Small intestine (tissue), 7 donors: ENCODE measurements around the gene ZFAND6. TPM values are rescaled to one million over a fixed set of nuclear protein-coding genes. Genes with fewer than 3 reads are reported as not detected.
"Not testable (repeated sequence)": the region's sequence is repeated elsewhere in the genome, so short reads cannot be mapped to it uniquely, and the experiment has no call there.

Source experiments
- DNase-seq, 2 donors: peaks; one replicate each; pipeline versions ENCODE4 v3.0.0 to v3.0.0-alpha.2; 2013
- FAIRE-seq: peaks from 2 replicates; lab custom pipeline; 2012; peaks lifted over from hg19 to GRCh38; lab: Jason Lieb, UNC
- H3K27ac ChIP-seq, 3 donors: one replicate each; pipeline ENCODE4 v1.5.1; 2013; ENCODE audit warnings: low read length in 2 of 3, mild to moderate bottlenecking in 2 of 3, control low read depth in 1 of 3, inconsistent platforms in 1 of 3, low read depth in 1 of 3, moderate library complexity in 1 of 3
- H3K27me3 ChIP-seq, 3 donors: one replicate each; pipeline ENCODE4 v1.6.1; 2013; ENCODE audit warnings: low read length in 3 of 3, inconsistent platforms in 1 of 3; ENCODE audit not compliant: control insufficient read depth in 3 of 3, insufficient read depth in 3 of 3
- H3K36me3 ChIP-seq, 3 donors: one replicate each; pipeline ENCODE4 v1.6.1; 2013; ENCODE audit warnings: low read length in 3 of 3, inconsistent platforms in 1 of 3, low read depth in 1 of 3, mild to moderate bottlenecking in 1 of 3, moderate library complexity in 1 of 3; ENCODE audit not compliant: control insufficient read depth in 3 of 3, insufficient read depth in 2 of 3
- H3K4me1 ChIP-seq, 3 donors: one replicate each; pipeline ENCODE4 v1.6.1; 2013; ENCODE audit warnings: low read length in 2 of 3, inconsistent platforms in 1 of 3, low read depth in 1 of 3, mild to moderate bottlenecking in 1 of 3, moderate library complexity in 1 of 3; ENCODE audit not compliant: control insufficient read depth in 3 of 3, insufficient read depth in 2 of 3
- H3K4me3 ChIP-seq, 3 donors: one replicate each; pipeline ENCODE4 v1.5.1; 2013; ENCODE audit warnings: low read length in 3 of 3, control low read depth in 1 of 3, inconsistent platforms in 1 of 3, low read depth in 1 of 3, mild to moderate bottlenecking in 1 of 3, moderate library complexity in 1 of 3
- H3K9me3 ChIP-seq, 2 donors: one replicate each; pipeline ENCODE4 v1.6.1; 2013; ENCODE audit warnings: low read depth in 1 of 2, low read length in 1 of 2; ENCODE audit not compliant: control insufficient read depth in 2 of 2, insufficient read depth in 1 of 2
- WGBS, 3 donors: extraction: QIAGEN DNeasy Blood & Tissue Kit; methylation state at CpG; one replicate each; pipeline ENCODE4 v1.1.7; 2013; 5-methylcytosine and 5-hydroxymethylcytosine counted together
- polyA plus RNA-seq, 4 donors: library from polyadenylated mRNA; stranded (reverse) in 3 of 4; unstranded in 1 of 4; fragments of 200-250 nt in 3 of 4; fragments of 120-200 nt in 1 of 4; gene quantifications; one replicate each; pipeline versions ENCODE4 v1.2.1 to v1.2.3, GENCODE V29; 2013
- donor health status: healthy with polysubstance abuse.
- donor health status: control.
- donor health status: control.
- donor health status: Bipolar disorder and iron deficiency.
- donor health status: healthy.

The ZFAND6 gene
- polyA plus RNA-seq, 4 donors, result 66.9 to 97.3 (median 89.4) TPM

DNA sequence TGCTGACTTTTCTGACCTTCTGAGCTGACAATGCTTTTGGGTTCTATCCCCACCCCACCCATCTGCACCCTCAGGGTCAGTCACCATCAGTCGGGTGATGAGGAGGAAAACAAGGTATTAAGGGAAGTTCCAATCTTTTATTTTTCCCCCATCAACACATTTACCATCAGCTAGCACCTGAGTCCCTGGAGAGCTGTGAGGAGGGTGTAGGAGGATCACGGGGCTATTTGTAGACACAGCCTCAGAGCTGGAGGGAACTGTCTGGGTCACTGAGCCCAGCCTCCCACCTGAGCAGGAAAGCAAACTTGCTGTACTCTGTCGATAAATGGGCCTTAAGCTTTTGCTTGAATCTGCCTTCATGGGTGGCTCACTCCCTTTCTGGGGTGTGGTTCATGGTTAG is 24.8 kb upstream of the ZFAND6 start:
- Histone ChIP-seq H3K36me3 (no peaks in the 10 kb centered on the region), H3K4me1 (peaks cover 0 to 7% (median 2%) of the 10 kb centered on the region in 3 donors), H3K4me3 (no peak overlapping the region), H3K27ac (no peak overlapping the region), H3K27me3 (no peaks in the 10 kb centered on the region), H3K9me3 (peaks cover 0 to 2% of the 10 kb centered on the region in 2 donors)
- 82 to 95% (median 91%) methylated on average over 3 of the region's 3 CpGs for WGBS, 3 donors
- DNase-seq (no peak), FAIRE-seq (no peak)

DNA sequence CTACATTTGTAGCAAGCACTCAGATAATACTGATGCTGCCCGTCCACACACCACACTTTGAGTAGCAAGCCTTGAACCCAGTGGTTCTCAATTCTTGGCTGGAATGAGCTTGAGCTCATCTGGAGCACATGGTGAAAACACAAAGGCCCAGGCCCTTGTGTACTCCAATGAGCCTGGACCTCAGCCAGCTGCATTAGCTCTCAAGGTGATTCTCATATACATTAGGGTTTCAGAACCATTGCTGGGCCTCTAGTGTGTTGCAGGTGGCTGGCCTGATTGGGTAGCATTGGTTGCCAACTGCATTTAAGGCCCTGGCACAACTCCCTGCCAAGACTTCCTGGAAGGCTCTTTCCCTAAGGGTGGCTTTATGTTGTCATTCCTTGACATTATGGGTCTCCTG is 23.4 kb upstream of the ZFAND6 start:
- H3K27me3 ChIP-seq, result no peaks in the 10 kb centered on the region
- no peaks in the 10 kb centered on the region for H3K36me3 ChIP-seq
- no peak overlapping the region for H3K4me3 ChIP-seq
- no peak for DNase-seq
- H3K4me1 ChIP-seq, result peaks cover 0 to 7% (median 2%) of the 10 kb centered on the region in 3 donors
- FAIRE-seq, result no peak
- H3K9me3 ChIP-seq, result peaks cover 0 to 2% of the 10 kb centered on the region in 2 donors
- WGBS, 3 donors, result 77 to 88% (median 82%) methylated on average over 1 of the region's 1 CpG
- H3K27ac ChIP-seq, result no peak overlapping the region

DNA sequence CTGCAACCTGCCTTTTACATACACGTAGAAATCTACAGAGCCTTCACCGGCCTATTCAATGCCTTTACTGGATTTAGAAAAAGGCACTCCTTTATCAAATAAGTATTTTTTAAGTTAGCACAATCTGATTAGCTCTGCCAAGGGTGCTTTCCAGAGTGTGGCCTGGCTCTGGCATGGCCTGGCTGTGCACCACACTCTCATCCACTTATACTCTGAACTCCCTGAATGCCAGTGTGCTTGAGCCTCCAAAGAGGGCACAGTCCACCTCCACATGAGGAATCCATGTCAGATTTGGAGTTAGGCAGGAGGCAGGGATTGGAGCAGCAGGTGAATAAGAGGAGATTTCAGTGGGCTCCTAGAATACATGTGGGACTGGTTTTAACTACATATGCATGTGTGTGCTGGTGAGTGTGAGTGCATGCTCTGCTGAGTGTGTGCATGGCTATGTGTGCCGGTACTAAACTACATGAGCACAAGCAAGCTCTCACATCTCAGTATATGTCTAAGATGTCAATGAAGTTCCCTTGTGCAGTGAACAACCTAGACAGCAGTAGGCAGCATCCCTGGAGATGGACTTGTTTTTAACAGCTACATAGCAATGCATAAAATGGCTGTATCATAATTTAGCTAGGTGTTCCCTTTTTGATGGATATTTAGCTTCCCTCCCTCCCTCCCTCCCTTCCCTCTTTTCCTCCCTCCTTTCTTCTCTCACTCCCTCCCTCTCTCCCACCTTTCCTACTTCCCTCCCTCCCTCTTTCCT is 17.8 kb upstream of the ZFAND6 start:
- WGBS, 3 donors, result 75 to 85% (median 75%) methylated on average over 3 of the region's 3 CpGs
- no peak for FAIRE-seq
- peaks cover 0 to 2% of the 10 kb centered on the region in 2 donors for H3K9me3 ChIP-seq

DNA sequence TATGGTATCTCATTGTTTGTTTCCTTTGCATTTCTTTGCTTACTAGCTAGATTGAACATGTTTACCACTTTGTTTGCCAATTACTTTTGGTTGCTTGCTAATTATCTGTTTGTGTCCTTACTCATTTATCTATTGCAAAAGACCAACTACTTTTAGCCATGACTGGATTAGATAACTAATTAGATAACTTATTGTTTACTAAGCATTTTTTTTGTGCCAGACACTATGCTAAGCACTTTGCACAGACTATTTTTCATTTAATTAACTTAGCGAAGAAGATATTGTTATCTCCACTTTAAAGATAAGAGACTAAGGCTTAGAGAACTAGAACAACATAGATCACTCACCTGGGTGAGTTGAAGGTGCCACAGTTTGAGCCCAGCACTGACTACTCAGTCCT is 16.9 kb upstream of the ZFAND6 start:
- DNase-seq (no peak), FAIRE-seq (no peak)
- no peak overlapping the region for H3K4me3 ChIP-seq
- H3K36me3 ChIP-seq, result no peaks in the 10 kb centered on the region
- H3K27ac ChIP-seq, result no peak overlapping the region
- WGBS, 3 donors, result 32 to 62% (median 61%) methylated on average over 1 of the region's 1 CpG
- H3K27me3 ChIP-seq, result no peaks in the 10 kb centered on the region
- H3K4me1 ChIP-seq, result no peaks in the 10 kb centered on the region
- peaks cover 0 to 2% of the 10 kb centered on the region in 2 donors for H3K9me3 ChIP-seq

More for the DNA sequence above, 17.8 kb upstream of the ZFAND6 start:
- Histone ChIP-seq H3K27me3 (no peaks in the 10 kb centered on the region), H3K4me3 (no peak overlapping the region), H3K4me1 (no peaks in the 10 kb centered on the region), H3K27ac (no peak overlapping the region), H3K36me3 (no peaks in the 10 kb centered on the region)
- DNase-seq, result peak in 1 of 2 donors; percentile 11

DNA sequence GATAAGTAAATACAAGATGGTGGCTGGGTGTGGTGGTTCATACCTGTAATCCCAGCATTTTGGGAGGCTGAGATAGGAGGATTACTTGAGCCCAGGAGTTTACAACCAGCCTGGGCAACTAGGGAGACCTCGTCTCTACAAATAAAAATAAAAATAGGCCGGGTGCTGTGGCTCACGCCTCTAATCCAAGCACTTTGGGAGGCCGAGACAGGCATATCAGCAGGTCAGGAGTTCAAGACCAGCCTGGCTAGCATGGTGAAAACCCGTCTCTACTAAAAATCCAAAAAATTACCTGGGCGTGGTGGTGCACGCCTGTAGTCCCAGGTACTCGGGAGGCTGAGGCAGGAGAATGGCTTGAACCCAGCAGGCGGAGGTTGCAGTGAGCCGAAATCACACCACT is 14.3 kb upstream of the ZFAND6 start:
- not testable (repeated sequence) for H3K4me3 ChIP-seq, H3K9me3 ChIP-seq, H3K36me3 ChIP-seq, H3K27ac ChIP-seq, DNase-seq, FAIRE-seq, H3K4me1 ChIP-seq, H3K27me3 ChIP-seq
- 96 to 97% (median 96%) methylated on average over 10 of the region's 10 CpGs for whole genome bisulfite sequencing, 3 donors

DNA sequence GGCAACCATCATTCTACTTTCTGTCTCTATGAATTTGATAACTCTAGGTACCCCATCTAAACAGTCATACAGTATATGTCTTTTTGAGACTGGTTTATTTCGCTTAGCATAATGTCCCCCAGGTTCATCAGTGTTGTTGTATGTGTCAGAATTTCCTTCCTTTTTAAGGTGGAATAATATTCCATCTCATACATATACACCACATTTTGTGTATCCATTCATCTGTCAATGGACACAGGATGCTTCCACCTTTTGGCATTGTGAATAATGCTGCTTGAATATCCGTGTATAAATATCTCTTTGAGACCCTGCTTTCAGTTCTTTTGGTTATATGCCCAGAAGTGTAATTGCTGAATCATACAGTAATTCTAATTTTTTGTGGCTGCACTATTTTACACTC is 10.4 kb upstream of the ZFAND6 start:
- 61 to 66% (median 62%) methylated on average over 2 of the region's 2 CpGs for WGBS, 3 donors
- no peak overlapping the region for H3K4me3 ChIP-seq
- no peaks in the 10 kb centered on the region for H3K9me3 ChIP-seq
- H3K4me1 ChIP-seq, result no peaks in the 10 kb centered on the region
- FAIRE-seq (no peak), DNase-seq (no peak)
- H3K27me3 ChIP-seq, result no peaks in the 10 kb centered on the region
- H3K36me3 ChIP-seq, result no peaks in the 10 kb centered on the region
- no peak overlapping the region for H3K27ac ChIP-seq

DNA sequence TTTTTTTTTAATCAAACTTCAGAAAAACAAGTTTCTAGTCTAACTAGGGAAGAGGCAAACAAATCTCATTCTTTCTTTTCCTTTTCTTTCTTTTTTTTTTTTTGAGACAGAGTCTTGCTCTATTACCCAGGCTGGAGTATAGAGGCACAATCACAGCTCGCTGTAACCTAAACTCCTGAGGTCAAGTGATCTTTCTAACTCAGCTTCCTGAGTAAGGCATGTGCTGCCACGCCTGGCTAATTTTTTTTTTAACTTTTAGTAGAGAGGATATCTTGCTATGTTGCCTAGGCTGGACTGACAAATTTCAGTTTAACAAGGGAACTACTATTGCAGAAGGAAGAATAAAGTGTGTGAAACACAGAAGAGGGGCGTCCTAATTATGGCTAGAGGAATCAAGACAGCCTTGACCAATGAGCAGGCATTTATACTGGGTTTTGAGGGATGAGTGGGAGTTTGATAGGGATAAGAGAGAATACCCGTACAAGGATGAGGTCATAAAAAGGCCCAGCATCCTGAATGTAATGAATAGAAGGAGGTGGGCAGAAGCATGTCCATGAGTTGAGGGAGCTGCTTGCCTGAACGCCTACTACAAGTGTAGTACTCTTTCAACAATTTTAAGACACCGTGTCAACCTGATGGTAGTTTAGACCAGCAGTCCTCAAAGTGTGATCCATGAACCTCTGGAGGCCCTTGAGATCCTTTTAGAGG is 6.7 kb upstream of the ZFAND6 start:
- Histone ChIP-seq H3K36me3 (no peaks in the 10 kb centered on the region), H3K9me3 (no peaks in the 10 kb centered on the region), H3K27me3 (no peaks in the 10 kb centered on the region), H3K4me3 (no peak overlapping the region), H3K4me1 (no peaks in the 10 kb centered on the region), H3K27ac (no peak overlapping the region)
- 72 to 81% (median 76%) methylated on average over 6 of the region's 6 CpGs for WGBS, 3 donors
- FAIRE-seq (no peak), DNase-seq (no peak)

DNA sequence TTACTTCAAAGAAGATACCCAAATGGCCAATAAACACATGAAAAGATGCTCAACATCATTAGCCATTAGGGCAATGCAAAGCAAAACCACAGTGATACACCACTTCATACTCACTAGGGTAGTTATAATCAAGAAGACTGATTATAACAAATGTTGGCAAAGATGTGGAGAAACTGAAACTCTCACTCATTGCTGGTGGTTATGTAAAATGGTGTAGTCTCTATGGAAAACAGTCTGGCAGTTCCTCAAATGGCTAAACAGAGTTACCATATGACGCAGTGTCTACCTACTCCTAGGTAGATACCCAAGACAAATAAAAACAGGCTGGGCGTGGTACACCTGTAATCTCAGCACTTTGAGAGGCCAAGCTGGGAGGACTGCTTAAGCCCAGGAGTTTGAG is 3.5 kb upstream of the ZFAND6 start:
- Histone ChIP-seq H3K4me1 (peaks cover 0 to 6% (median 0%) of the 10 kb centered on the region in 3 donors), H3K9me3 (no peaks in the 10 kb centered on the region), H3K4me3 (no peak overlapping the region), H3K27me3 (no peaks in the 10 kb centered on the region), H3K36me3 (no peaks in the 10 kb centered on the region), H3K27ac (no peak overlapping the region)
- FAIRE-seq, result no peak
- DNase-seq, result no peak
- WGBS, 3 donors, result 68 to 82% (median 79%) methylated on average over 2 of the region's 2 CpGs
